Sciatic nerve (tissue), 2 donors: ENCODE measurements around the gene MACROD2. TPM values are rescaled to one million over a fixed set of nuclear protein-coding genes. Genes with fewer than 3 reads are reported as not detected.
"Not testable (repeated sequence)": the region's sequence is repeated elsewhere in the genome, so short reads cannot be mapped to it uniquely, and the experiment has no call there.

Experiments
- ATAC-seq: fragments of 200-7000 bp; cut with Tn5 transposase; one replicate; pipeline ENCODE4 v1.9.1; 2020; ENCODE audit warnings: mild to moderate bottlenecking, moderate library complexity
- DNase-seq: peaks from one replicate; pipeline ENCODE4 v3.0.0-alpha.2; 2020; ENCODE audit warnings: low spot score
- intact Hi-C: fragments of 100-400 bp; cut with DNase I; formaldehyde crosslinking; loops from one replicate; pipeline ENCODE4 v1.14.2; 2022
- total RNA-seq: library from RNA; stranded (reverse); fragmentation: NEBNext Ultra II Directional; extraction: Animal tissue kit (Norgen Biotek cat#: 25700); gene quantifications from one replicate; pipeline ENCODE4 v1.2.1, GENCODE V29; 2021
- donor health status: DM: no; HTN: no; CAD: no.
- donor health status: DM: no; HTN: no; CAD: no.

The MACROD2 gene
- total RNA-seq: 13.8 TPM

DNA sequence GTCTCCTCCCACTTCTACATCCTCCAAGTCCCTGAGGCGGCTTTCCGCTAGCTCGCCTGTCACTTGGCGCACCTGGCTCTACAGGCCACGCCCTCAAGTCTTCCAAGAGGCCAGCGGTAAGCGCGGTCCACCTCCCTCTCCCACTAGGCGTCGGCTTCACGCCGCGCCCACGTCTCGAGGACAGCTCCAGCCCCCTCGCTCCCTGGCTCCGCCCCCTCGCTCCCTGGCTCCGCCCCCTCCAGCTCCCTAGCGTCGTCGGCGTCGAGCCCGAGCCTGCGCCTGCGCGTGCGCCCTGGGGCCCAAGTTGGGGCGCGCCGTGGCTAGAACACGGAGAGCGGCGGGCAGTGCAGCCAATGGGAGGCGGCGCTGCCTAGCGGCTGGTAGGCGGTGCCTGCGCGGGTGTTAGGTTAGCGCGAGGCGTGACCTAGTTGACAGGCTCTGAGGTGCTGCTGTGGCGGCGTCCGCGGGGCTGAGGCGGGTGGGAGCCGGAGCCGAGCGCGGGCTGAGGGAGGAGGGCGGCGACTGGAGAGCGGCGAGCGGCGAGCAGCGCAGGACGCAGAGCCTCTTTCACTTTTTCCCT is at the start of gene MACROD2:
Gene MACROD2 (plus strand): TSS at position 431 of the 580 bp plus-strand sequence.
- intact Hi-C loops: no loop called here
- ATAC-seq: peak; percentile 99

DNA sequence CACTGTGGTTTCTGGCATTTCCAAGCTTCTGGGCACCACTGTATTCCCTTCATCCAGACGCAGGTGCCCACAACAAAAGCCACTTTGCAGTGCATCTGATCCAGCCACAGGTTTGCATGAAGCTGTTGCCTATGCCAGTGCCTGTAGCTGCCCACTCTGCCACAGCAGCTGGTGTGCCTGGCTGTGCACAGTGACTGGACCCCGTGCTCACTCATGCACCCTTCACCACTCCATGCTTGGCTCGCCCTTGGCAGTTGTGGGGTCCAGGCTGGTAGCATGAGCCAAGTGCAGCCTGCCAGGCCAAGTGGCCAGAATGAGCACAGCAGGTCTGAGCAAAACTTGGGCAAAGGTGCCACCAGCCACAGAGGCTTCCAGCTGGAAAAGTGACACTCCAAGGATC is 47.6 kb upstream of the MACROD2 start:
- DNase-seq (no peak), ATAC-seq (no peak)
- intact Hi-C loops: no loop called here

More for the DNA sequence above, at the start of gene MACROD2:
- peak; percentile 95 for DNase-seq

GRCh38 chr20:13953227-13953626 is 42.1 kb upstream of the MACROD2 start:
- intact Hi-C loops: no loop called here
- no peak for ATAC-seq
- no peak for DNase-seq

DNA sequence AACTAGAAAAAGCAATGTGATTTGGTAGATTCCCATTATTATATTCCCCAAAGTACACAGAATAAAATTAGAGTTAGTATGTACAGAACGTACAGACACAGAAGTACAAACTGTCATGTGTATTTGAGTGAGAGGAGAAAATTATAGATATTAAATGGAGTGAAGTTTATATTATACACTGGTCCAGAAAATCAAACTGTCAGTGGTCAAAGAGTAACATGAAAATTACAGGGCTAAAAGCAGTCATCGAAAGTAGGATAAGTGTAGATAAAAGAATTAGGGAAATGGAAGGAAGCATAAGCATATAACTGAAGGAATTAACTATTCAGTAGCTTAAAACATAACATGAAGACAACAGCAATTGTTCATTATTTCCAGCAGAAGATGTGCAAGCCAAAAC is 35.2 kb upstream of the MACROD2 start:
- DNase-seq: no peak
- intact Hi-C loops: no loop called here
- no peak for ATAC-seq

DNA sequence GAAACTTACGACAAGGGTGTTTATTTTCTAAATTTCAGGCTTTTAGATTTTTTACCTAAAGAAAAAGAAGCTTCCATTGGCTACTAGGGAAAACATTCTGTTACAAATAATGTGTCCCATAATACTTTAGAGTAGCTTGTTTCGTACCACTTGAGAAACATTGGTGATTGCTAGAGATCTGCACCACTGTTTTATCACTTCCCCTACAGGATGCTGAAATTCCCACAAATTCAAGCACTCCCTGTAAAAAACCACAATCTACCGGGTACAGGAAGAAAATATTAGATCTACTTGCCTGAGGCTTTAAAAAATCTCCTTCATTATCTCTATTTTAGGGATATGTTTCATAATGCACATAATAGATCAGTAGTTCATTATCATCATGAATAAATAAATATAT is 34.8 kb upstream of the MACROD2 start:
- DNase-seq (no peak), ATAC-seq (no peak)
- intact Hi-C loops: no loop called here

GRCh38 chr20:13984211-13984610 is 11.1 kb upstream of the MACROD2 start:
- DNase-seq (no peak), ATAC-seq (no peak)
- intact Hi-C loops: no loop called here

DNA sequence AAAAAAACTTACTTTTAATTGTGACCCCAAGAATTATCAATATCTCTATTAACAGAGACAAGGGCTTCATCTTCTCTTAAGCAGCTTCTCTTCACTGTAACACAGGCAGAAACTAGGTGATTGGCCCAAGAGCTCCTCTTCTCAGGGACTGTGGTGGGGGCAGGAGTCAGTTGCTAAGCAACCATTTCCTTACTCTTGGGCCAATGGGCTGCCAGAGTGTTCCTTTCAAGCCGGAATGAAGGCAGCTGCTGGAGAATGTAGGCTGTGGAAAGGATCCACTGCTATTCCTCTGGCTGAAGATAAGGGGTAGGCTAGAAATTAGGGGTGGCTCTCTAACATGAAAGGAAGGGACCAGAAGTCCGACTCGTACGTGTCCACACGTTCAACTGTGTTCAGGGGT is 4.9 kb upstream of the MACROD2 start, which contains the start of gene SEL1L2:
Gene SEL1L2 (minus strand): TSS at position 150 of the 400 bp plus-strand sequence. CDS start 80 bp downstream, at position 70.
- intact Hi-C loops: no loop called here

GRCh38 chr20:13991311-13991710 is 4.0 kb upstream of the MACROD2 start:
- DNase-seq (no peak), ATAC-seq (no peak)
- intact Hi-C loops: no loop called here

More for the DNA sequence above, 4.9 kb upstream of the MACROD2 start, which contains the start of gene SEL1L2:
- DNase-seq (no peak), ATAC-seq (no peak)

- DNase-seq, intact Hi-C loops, ATAC-seq: not testable (repeated sequence)
Measured at GRCh38 chr20:13991955-13992354, 3.4 kb upstream of the MACROD2 start.

GRCh38 chr20:13995841-13996240 is 525 bp downstream of the MACROD2 start:
- ATAC-seq (peak; percentile 20), DNase-seq (peak; percentile 58)
- intact Hi-C loops: no loop called here

DNA sequence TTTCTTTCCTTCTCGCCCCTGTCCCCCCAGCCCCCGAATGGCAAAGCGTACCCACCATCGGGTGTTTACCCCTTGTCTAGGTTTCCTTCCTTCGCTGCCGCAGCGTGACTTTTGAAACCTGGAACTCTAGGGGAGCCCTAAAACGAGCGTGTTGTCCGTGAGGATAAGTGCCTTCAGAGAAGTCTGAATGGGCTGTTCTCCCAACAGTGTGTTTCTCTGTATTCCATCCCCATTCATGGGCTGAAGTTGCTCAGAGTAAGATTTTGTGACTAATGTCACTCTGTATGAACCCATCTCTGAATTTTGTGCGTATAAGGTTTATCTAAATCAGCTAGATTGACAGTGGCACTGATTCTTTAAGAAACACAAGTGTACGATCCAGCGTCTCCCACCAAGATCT is 949 bp downstream of the MACROD2 start:
- ATAC-seq (no peak), DNase-seq (no peak)
- intact Hi-C loops: no loop called here

DNA sequence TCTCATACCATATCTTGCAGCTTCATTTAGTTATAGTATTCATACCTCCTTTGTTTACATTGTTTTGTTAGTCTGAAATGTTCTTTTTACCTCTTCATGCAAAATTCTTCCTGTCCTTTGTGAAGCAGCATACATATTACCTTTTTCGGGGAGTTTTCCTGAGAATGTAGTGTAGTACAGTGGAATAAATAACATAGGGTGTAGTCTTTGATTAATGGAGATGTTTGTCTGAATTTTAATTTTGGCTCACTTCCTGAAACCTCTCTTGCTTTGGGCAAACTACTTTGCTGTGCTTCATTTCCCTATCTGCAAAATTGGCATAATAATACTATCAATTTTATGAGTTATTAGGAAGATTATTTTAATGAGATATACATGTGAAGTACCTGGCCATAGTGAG is 5.6 kb downstream of the MACROD2 start:
- intact Hi-C loops: no loop called here
- no peak for ATAC-seq
- DNase-seq: no peak

- no peak for DNase-seq
- ATAC-seq: no peak
- intact Hi-C loops: loop anchor here (5.0 kb wide), 1 partner anchor 1356 kb away; no protein-coding TSS in a partner anchor
Measured at GRCh38 chr20:14005996-14006395, 10.7 kb downstream of the MACROD2 start.

DNA sequence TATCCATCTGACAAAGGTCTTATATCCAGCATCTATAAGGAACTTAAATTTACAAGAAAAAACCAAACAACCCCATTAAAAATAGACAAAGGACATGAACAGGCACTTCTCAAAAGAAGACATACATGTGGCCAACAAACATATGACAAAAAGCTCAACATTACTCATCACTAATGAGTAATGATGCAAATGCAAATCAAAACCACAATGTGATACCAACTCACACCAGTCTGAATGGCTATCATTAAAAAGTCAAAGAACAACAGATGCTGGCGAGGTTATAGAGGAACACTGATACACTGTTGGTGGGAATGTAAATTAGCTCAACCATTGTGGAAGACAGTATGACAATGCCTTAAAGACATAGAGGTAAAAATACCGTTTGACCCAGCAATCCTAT is 13.9 kb downstream of the MACROD2 start:
- intact Hi-C loops: loop anchor here (5.0 kb wide), 1 partner anchor 1353 kb away; no protein-coding TSS in a partner anchor
- no peak for DNase-seq
- no peak for ATAC-seq

DNA sequence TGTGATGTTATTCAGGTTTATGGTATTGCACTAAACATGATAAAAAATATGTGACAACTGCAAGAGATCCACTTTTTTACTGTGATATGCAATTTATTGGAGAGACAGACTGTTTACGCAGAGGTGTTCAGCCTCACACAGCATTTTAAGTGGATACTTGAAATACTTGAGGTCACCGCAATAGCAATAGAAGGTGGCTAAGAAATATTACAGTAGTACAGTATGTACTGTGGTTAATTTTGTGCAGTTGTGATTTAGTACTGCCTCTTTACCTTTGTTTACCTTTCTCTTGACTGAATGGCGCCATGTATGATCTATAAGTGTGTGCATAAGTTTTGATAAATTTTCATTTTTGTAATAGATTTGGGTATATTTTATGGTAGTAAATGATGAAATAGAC is 17.4 kb downstream of the MACROD2 start:
- intact Hi-C loops: no loop called here
- ATAC-seq (no peak), DNase-seq (no peak)

GRCh38 chr20:14030991-14031390 is 35.7 kb downstream of the MACROD2 start:
- intact Hi-C loops: no loop called here
- no peak for ATAC-seq
- no peak for DNase-seq

DNA sequence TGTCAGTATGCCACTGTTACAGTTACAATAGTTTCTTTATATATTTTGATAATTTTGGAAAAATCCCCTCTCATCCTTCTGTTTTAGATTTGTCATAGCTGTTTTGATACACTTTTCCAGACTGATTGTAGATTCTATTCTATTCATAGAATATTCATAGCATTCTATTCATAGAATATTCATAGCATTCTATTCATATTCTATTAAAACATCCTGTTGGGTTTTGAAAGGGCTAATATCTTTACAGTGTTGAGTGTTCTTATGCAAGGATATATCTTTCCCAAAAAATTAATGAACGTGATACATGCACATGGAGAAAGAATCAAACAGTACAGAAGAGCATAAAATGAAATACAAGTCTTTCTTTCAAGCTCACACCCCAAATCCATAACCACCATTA is 38.0 kb downstream of the MACROD2 start:
- DNase-seq (no peak), ATAC-seq (no peak)
- intact Hi-C loops: no loop called here

DNA sequence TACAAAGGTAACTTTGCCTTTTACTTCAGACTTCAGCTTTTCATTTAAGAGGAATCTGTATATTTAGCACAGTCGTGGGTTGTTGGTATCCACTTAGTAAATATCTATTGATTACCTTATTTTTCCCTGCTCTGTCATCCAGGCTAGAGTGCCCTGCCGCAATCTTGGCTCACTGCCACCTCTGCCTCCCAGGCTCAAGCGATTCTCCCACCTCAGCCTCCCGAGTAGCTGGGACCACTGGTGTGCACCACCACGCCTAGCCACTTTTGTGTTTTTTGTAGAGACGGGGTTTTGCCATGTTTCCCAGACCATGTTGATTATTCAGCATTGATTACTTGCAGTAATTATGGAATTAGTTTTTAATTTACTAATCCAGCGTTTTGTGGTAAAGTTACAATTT is 41.3 kb downstream of the MACROD2 start:
- DNase-seq (no peak), ATAC-seq (no peak)
- intact Hi-C loops: no loop called here

GRCh38 chr20:14044712-14045276 is 49.5 kb downstream of the MACROD2 start:
- intact Hi-C loops, DNase-seq, ATAC-seq: not testable (repeated sequence)

GRCh38 chr20:14046534-14046933 is 51.2 kb downstream of the MACROD2 start:
- DNase-seq: no peak
- no peak for ATAC-seq
- intact Hi-C loops: no loop called here

DNA sequence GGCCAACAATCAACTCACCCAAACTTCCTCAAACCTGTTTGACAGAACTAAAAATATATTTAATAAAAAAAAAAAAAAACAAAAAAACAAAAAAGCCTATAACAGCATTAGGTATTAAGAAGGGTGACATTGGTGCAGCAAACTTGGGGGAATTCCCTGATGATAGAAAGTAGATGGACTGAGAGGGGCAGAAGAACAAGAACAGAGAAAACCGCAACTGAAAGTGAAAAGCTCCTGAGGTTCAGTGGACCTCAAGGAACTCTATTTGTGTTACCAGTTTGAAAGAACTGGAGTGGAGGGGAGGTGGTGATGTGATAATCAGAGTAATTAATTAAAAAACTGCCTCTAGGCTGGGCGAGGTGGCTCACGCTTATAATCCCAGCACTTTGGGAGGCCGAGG is 53.8 kb downstream of the MACROD2 start:
- intact Hi-C loops: no loop called here
- no peak for ATAC-seq

More for the DNA sequence above, 53.8 kb downstream of the MACROD2 start:
- no peak for DNase-seq
